Spinal cord (tissue), 10 donors: ENCODE measurements around the gene CALCOCO2. TPM values are rescaled to one million over a fixed set of nuclear protein-coding genes. Genes with fewer than 3 reads are reported as not detected.

Source experiments
- DNase-seq, 6 donors: peaks; one replicate each; pipeline versions ENCODE4 v3.0.0 to v3.0.0-alpha.2; 2013 to 2015; ENCODE audit warnings: low spot score in 6 of 6, low read depth in 4 of 6
- H3K27ac ChIP-seq: one replicate; pipeline ENCODE4 v1.5.1; 2013; ENCODE audit warnings: low read depth, low read length, control low read depth
- H3K27me3 ChIP-seq: one replicate; pipeline ENCODE4 v1.6.1; 2013; ENCODE audit warnings: low read length; ENCODE audit not compliant: control insufficient read depth, insufficient read depth
- H3K36me3 ChIP-seq: one replicate; pipeline ENCODE4 v1.6.1; 2013; ENCODE audit warnings: low read length; ENCODE audit not compliant: control insufficient read depth, insufficient read depth
- H3K4me1 ChIP-seq: one replicate; pipeline ENCODE4 v1.6.1; 2013; ENCODE audit warnings: low read length; ENCODE audit not compliant: control insufficient read depth, insufficient read depth
- H3K4me3 ChIP-seq: one replicate; pipeline ENCODE4 v1.5.1; 2013; ENCODE audit warnings: low read depth, low read length, control low read depth
- H3K9me3 ChIP-seq: one replicate; pipeline ENCODE4 v1.6.1; 2013; ENCODE audit warnings: low read length; ENCODE audit not compliant: control insufficient read depth, insufficient read depth
- WGBS: methylation state at CpG from one replicate; pipeline ENCODE4 v1.1.5; 2013; ENCODE audit warnings: missing lambda C conversion rate; ENCODE audit not compliant: insufficient coverage; 5-methylcytosine and 5-hydroxymethylcytosine counted together
- polyA plus RNA-seq, 2 donors: library from polyadenylated mRNA; unstranded; fragments of 120-200 nt; gene quantifications; one replicate each; pipeline ENCODE4 v1.2.1, GENCODE V29; 2013; ENCODE audit not compliant: insufficient read length in 2 of 2
- total RNA-seq, 2 donors: library from RNA; depleted of rRNA in 1 of 2; stranded (reverse); fragments of 120-200 nt in 1 of 2; fragments of >200 nt in 1 of 2; gene quantifications; one replicate each; pipeline versions ENCODE4 v1.2.3 to v1.2.4, GENCODE V29; 2013 to 2014
- donor health status: healthy.

The CALCOCO2 gene
- total and polyA plus RNA-seq, 4 donors: 37.3 to 59.0 (median 43.5) TPM

DNA sequence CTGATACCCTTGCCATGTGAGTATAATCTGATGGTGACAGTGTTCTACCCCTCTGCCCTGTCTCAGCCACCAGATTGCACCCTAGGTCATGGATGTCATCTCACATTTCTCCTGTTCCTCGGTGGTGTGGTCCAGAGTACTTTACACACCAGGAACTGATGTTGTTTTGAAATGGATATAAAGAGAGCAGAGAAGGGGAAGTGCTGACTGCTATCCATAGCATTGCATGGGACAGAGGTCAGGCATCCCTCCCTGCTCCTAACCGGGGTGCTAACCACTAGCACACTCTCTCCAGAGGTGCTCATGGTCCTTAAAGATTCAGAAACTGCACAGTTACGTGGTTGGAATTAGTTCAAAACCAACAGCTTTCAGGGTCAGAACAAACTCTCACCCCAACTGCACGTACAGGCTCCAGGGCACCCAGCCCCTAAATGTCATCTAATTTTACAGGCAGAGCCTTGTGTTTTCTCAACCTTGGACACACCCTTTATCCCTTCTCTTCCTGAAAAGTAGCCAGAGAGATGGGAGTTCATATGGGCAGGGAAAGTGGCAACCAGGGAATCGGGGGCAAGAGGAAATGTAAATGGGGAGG lies 30.1 kb upstream of the CALCOCO2 start:
- Histone ChIP-seq H3K4me3 (no peak overlapping the region), H3K36me3 (no peaks in the 10 kb centered on the region), H3K4me1 (no peaks in the 10 kb centered on the region), H3K27me3 (peaks cover 4% of the 10 kb centered on the region), H3K27ac (no peak overlapping the region), H3K9me3 (no peaks in the 10 kb centered on the region)
- DNase-seq: no peak
- 91% methylated on average over 4 of the region's 5 CpGs for WGBS

GRCh38 chr17:48804936-48805411 lies 25.9 kb upstream of the CALCOCO2 start:
- DNase-seq: peak in 3 of 6 donors; percentile 22 to 69 (median 55)
- H3K4me3 ChIP-seq: no peak overlapping the region
- no peaks in the 10 kb centered on the region for H3K36me3 ChIP-seq
- no peaks in the 10 kb centered on the region for H3K4me1 ChIP-seq
- peaks cover 4% of the 10 kb centered on the region for H3K27me3 ChIP-seq
- no peaks in the 10 kb centered on the region for H3K9me3 ChIP-seq
- no peak overlapping the region for H3K27ac ChIP-seq
- WGBS: 1% methylated on average over 7 of the region's 9 CpGs

GRCh38 chr17:48809182-48809581 lies 21.7 kb upstream of the CALCOCO2 start:
- Histone ChIP-seq H3K4me1 (no peaks in the 10 kb centered on the region), H3K4me3 (no peak overlapping the region), H3K27me3 (peaks cover 4% of the 10 kb centered on the region), H3K36me3 (no peaks in the 10 kb centered on the region), H3K27ac (no peak overlapping the region), H3K9me3 (no peaks in the 10 kb centered on the region)
- DNase-seq: no peak
- 83% methylated on average over 1 of the region's 4 CpGs for WGBS

GRCh38 chr17:48812001-48812400 lies 18.8 kb upstream of the CALCOCO2 start:
- H3K36me3 ChIP-seq: no peaks in the 10 kb centered on the region
- peaks cover 7% of the 10 kb centered on the region for H3K27me3 ChIP-seq
- WGBS: no CpG with 5 or more reads among the region's 3 CpGs
- no peak overlapping the region for H3K27ac ChIP-seq
- peaks cover 6% of the 10 kb centered on the region for H3K4me1 ChIP-seq
- no peaks in the 10 kb centered on the region for H3K9me3 ChIP-seq
- DNase-seq: no peak
- H3K4me3 ChIP-seq: no peak overlapping the region

DNA sequence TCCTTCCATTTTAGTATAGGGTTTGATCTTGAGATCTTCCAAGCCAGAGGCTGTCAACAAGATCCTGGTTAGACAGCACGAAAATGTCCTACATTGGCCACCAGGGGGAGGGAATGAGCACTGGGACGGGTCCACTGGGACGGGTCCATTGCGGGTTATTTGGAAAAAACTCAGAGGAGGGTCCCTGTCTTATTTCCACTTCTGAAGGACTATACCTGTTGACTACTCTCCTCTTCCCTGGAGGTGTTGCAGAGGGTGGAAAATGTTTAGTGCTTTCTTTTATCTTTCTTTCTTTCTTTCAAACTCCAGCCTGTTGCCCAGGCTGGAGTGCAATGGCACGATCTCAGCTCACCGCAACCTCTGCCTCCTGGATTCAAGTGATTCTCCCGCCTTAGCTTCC lies 16.3 kb upstream of the CALCOCO2 start:
- Histone ChIP-seq H3K27me3 (peaks cover 10% of the 10 kb centered on the region), H3K4me1 (peaks cover 20% of the 10 kb centered on the region), H3K36me3 (no peaks in the 10 kb centered on the region), H3K4me3 (no peak overlapping the region), H3K9me3 (no peaks in the 10 kb centered on the region), H3K27ac (no peak overlapping the region)
- 17% methylated on average over 1 of the region's 7 CpGs for WGBS
- DNase-seq: peak in 2 of 6 donors; percentile 26 to 45

- H3K27ac ChIP-seq: no peak overlapping the region
- no peaks in the 10 kb centered on the region for H3K9me3 ChIP-seq
- no peak overlapping the region for H3K4me3 ChIP-seq
- WGBS: 75% methylated on average over 2 of the region's 3 CpGs
- DNase-seq: no peak
- peaks cover 20% of the 10 kb centered on the region for H3K4me1 ChIP-seq
- no peaks in the 10 kb centered on the region for H3K36me3 ChIP-seq
- H3K27me3 ChIP-seq: peaks cover 10% of the 10 kb centered on the region
Observed at GRCh38 chr17:48815311-48815710, 15.5 kb upstream of the CALCOCO2 start.

- Histone ChIP-seq H3K9me3 (no peaks in the 10 kb centered on the region), H3K4me1 (peaks cover 20% of the 10 kb centered on the region), H3K27ac (no peak overlapping the region), H3K4me3 (peak overlapping the region; percentile 38), H3K27me3 (peaks cover 10% of the 10 kb centered on the region), H3K36me3 (no peaks in the 10 kb centered on the region)
- WGBS: 7% methylated on average over 7 of the region's 7 CpGs
- DNase-seq: no peak
Observed at GRCh38 chr17:48816438-48816773, 14.4 kb upstream of the CALCOCO2 start.

DNA sequence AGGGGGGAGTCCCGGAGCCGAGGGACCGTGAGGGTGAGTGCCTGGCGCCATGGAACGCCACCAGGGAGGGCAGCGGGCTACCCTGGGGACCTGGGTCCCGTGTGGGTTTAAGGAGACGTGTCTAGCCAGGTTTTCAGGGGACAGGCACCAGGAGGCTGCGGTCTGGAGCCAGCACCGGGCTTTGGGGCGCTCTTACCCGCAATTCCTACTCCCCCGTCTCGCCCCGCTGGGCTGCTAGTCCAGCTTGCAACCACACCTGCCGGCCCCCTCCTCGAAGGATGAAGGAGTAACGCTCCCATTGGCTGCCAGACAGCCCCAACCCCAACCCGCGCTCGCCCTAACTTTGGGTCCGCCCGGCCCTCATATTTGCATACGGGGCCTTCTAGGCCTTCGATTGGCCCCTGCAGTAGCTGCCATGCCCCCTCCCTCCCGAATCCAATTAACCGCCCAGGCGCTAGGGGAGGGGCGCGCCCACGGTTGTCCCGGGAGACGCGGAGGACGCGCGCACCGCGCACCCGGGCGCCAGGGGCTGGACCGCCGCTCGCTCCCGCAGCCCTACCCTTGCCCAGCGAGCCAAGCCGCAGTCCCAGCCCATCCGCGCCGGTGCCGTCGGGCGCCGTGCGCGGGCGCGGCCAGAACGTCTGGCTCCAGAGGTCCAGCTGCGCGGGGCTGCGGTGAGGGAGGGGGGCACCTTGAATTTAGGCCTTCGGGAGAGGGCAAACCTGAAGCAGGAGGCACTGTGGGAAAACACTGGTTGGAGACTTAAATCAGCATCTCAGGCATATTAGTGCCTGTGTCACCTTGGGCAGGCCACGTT lies 13.9 kb upstream of the CALCOCO2 start, which contains the start of gene TTLL6:
Gene TTLL6, minus strand, starts transcription at position 456 of the 817 bp plus-strand sequence. Its CDS starts 157 bp downstream, at position 299.
- peak within 1 kb of the TSS; percentile 38 for H3K4me3 ChIP-seq
- H3K27ac ChIP-seq: no peak within 1 kb of the TSS
- peak in 5 of 6 donors; percentile 32 to 90 (median 55) for DNase-seq
- H3K27me3 ChIP-seq: peaks cover 10% of the 10 kb centered on the region
- under 1% methylated on average over 63 of the region's 64 CpGs for WGBS
- peaks cover 20% of the 10 kb centered on the region for H3K4me1 ChIP-seq
- H3K9me3 ChIP-seq: no peaks in the 10 kb centered on the region
- no peaks in the 10 kb centered on the region for H3K36me3 ChIP-seq

GRCh38 chr17:48818361-48818841 lies 12.4 kb upstream of the CALCOCO2 start:
- 13% methylated on average over 5 of the region's 9 CpGs for whole genome bisulfite sequencing
- DNase-seq: peak in 1 of 6 donors; percentile 50
- no peak overlapping the region for H3K4me3 ChIP-seq
- peaks cover 10% of the 10 kb centered on the region for H3K27me3 ChIP-seq
- H3K27ac ChIP-seq: no peak overlapping the region
- H3K36me3 ChIP-seq: no peaks in the 10 kb centered on the region
- H3K9me3 ChIP-seq: no peaks in the 10 kb centered on the region
- H3K4me1 ChIP-seq: peaks cover 20% of the 10 kb centered on the region
